Mucosa of descending colon (tissue), 3 donors: ENCODE data around the gene ARL2. TPM values are rescaled to one million over a fixed set of nuclear protein-coding genes. Genes with fewer than 3 reads are reported as not detected.

Experiments
- ATAC-seq: fragments of 200-7000 bp; cut with Tn5 transposase; one replicate; pipeline ENCODE4 v1.9.1; 2020; ENCODE audit warnings: mild to moderate bottlenecking, moderate library complexity
- DNase-seq, 3 donors: peaks; one replicate each; pipeline ENCODE4 v3.0.0-alpha.2; 2020
- H3K36me3 ChIP-seq: fragments of 200-600 bp; one replicate; pipeline ENCODE4 v1.8.0; 2021; ENCODE audit warnings: low read depth, mild to moderate bottlenecking
- H3K4me1 ChIP-seq: fragments of 200-600 bp; one replicate; pipeline ENCODE4 v1.8.0; 2021; ENCODE audit warnings: low read depth, mild to moderate bottlenecking
- H3K4me3 ChIP-seq: fragments of 200-600 bp; one replicate; pipeline ENCODE4 v1.8.0; 2021; ENCODE audit warnings: mild to moderate bottlenecking
- H3K9me3 ChIP-seq: fragments of 200-600 bp; one replicate; pipeline ENCODE4 v1.8.0; 2021; ENCODE audit warnings: mild to moderate bottlenecking
- intact Hi-C, 2 donors: fragments of 100-400 bp; cut with DNase I in 1 of 2; cut with micrococcal nuclease in 1 of 2; formaldehyde crosslinking; loops; one replicate each; pipeline versions ENCODE4 v1.11.0 to v1.11.1; 2022; cut with DNase I, micrococcal nuclease
- total RNA-seq, 3 donors: library from RNA; stranded (reverse); fragmentation: NEBNext Ultra II Directional in 2 of 3; extraction: Animal tissue kit (Norgen Biotek cat#: 25700) in 2 of 3; gene quantifications; one replicate each; pipeline versions ENCODE4 v1.2.1 to v1.2.4, GENCODE V29; 2021 to 2023
- TF ChIP-seq, protein P1 (sequence below): fragments of 200-600 bp; IDR thresholded peaks from one replicate; pipeline ENCODE4 v1.8.0; 2022; ENCODE audit warnings: antibody characterized with exemption, mild to moderate bottlenecking
- donor health status: DM: no; HTN: no; CAD: no; lungs with moderate emphysema.
- donor health status: DM: no; HTN: no; CAD: no.
- donor health status: DM: no; HTN: yes; CAD: no.

ARL2 gene
- total RNA-seq, 3 donors from 2014 or later: 70.1 to 90.6 (median 71.4) TPM

DNA sequence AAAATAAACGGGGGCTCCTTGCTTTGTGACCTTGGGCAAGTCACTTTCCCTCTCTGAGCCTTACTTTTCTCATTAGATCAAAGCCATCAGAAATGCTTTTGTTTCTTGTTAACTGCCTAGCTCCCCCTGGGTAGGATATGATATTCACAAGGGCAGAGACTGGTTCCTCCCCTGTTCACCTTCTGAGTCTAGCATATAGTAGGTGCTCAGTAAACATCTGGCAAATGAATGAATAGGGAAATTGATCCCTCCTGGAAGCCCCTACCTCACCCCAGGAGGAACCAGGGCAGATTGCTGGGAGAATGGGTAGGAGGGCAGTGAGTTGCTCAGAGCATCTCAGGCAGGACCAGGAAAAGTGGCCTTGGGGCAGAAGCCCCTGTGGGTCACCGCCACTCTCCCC, 20.5 kb downstream of the ARL2 start:
- DNase-seq (no peak), ATAC-seq (no peak)
- no peaks in the 10 kb centered on the region for H3K4me1 ChIP-seq
- H3K36me3 ChIP-seq: no peaks in the 10 kb centered on the region
- H3K9me3 ChIP-seq: no peaks in the 10 kb centered on the region
- TF ChIP-seq, protein P1, sequence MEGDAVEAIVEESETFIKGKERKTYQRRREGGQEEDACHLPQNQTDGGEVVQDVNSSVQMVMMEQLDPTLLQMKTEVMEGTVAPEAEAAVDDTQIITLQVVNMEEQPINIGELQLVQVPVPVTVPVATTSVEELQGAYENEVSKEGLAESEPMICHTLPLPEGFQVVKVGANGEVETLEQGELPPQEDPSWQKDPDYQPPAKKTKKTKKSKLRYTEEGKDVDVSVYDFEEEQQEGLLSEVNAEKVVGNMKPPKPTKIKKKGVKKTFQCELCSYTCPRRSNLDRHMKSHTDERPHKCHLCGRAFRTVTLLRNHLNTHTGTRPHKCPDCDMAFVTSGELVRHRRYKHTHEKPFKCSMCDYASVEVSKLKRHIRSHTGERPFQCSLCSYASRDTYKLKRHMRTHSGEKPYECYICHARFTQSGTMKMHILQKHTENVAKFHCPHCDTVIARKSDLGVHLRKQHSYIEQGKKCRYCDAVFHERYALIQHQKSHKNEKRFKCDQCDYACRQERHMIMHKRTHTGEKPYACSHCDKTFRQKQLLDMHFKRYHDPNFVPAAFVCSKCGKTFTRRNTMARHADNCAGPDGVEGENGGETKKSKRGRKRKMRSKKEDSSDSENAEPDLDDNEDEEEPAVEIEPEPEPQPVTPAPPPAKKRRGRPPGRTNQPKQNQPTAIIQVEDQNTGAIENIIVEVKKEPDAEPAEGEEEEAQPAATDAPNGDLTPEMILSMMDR: no peak
- no peak overlapping the region for H3K4me3 ChIP-seq
- intact Hi-C loops: no loop called here

DNA sequence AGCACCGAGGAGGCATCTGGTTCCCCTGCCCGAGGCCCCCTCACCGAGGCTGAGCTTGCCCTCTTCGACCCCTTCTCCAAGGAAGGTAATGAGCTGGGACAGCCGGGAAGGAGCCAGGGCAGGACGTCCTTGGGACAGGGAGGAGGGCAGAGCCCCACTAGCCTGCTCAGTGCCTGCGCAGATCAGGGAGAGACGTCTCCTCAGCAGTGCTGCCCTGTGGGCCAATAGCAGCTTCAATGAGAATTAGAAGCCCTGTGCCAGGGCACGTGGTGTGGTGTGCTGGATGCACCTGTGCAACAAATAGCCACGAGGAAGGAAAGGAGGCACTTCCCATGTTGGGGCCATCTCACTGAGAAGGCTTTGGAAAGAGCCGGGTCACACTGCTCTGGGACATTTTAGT, 21.6 kb downstream of the ARL2 start:
- no peaks in the 10 kb centered on the region for H3K36me3 ChIP-seq
- ATAC-seq (no peak), DNase-seq (no peak)
- peaks cover 4% of the 10 kb centered on the region for H3K4me1 ChIP-seq
- no peaks in the 10 kb centered on the region for H3K9me3 ChIP-seq
- intact Hi-C loops: no loop called here
- H3K4me3 ChIP-seq: no peak overlapping the region
- TF ChIP-seq, protein P1: no peak

GRCh38 chr11:65036931-65037330, 23.0 kb downstream of the ARL2 start:
- peaks cover 10% of the 10 kb centered on the region for H3K4me1 ChIP-seq
- no peaks in the 10 kb centered on the region for H3K36me3 ChIP-seq
- ATAC-seq (no peak), DNase-seq (peak in 2 of 3 donors; percentile 54 to 56)
- intact Hi-C loops: no loop called here
- no peak overlapping the region for H3K4me3 ChIP-seq
- no peaks in the 10 kb centered on the region for H3K9me3 ChIP-seq
- TF ChIP-seq, protein P1: no peak

DNA sequence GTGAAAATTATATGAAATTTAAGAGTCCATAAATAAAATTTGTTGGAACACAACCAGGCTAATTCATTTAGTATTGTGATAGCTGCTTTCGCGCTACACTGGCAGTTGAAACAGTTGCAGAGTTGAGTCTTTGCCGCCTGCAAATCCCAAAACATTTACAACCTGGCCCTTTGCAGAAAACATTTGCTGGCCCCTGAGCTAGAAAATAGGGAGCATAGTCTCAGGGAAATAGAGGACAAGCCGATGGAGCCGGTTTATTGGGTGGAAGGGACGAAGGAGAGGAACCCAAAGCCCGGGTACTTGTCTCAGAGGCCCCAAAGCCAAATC, 26.5 kb downstream of the ARL2 start:
- Histone ChIP-seq H3K4me1 (peaks cover 26% of the 10 kb centered on the region), H3K4me3 (peak overlapping the region; percentile 74), H3K36me3 (no peaks in the 10 kb centered on the region), H3K9me3 (no peaks in the 10 kb centered on the region)
- no peak for ATAC-seq
- intact Hi-C loops: no loop called here
- TF ChIP-seq, protein P1: no peak
- no peak for DNase-seq

DNA sequence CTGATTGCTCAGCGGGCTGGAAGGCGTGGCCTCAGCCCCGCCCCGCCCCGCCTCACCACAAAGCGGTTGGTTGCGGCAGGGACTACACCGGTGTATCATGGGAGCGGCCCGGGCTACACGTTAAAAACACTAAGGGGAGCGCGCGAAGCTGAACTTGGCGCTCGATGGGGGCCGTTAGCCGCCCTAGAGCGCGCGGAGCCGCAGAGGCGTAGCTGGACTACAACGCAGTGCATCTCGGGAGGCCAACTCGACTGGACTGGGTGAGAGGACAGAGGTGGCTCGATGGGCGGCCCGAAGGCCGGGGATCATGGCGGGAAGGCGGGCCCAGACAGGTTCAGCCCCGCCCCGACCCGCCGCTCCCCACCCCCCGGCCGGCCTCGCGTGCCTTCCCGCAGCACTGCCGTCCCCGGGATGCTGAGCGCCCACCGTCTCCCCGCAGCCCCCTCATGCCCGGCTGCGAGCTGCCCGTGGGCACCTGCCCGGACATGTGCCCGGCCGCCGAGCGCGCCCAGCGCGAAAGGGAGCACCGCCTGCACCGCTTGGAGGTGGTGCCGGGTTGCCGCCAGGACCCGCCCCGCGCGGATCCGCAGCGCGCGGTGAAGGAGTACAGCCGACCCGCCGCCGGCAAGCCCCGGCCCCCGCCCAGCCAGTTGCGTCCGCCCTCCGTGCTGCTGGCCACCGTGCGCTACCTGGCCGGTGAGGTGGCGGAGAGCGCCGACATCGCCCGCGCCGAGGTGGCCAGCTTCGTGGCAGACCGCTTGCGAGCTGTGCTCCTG, 27.1 kb downstream of the ARL2 start, which contains the start of gene SAC3D1:
TSS of gene SAC3D1 (plus strand) at position 364 of the 776 bp plus-strand sequence. CDS start at position 447, 83 bp downstream.
- Histone ChIP-seq H3K9me3 (no peaks in the 10 kb centered on the region), H3K36me3 (no peaks in the 10 kb centered on the region), H3K4me1 (peaks cover 26% of the 10 kb centered on the region), H3K4me3 (peak within 1 kb of the TSS; percentile 74)
- TF ChIP-seq, protein P1: no peak
- ATAC-seq (peak; percentile 96), DNase-seq (peak; percentile 91 to 95 (median 93))
- intact Hi-C loops: no loop called here
